DMS53 treated with DMSO at 0.1 percent for 48 hours (cell line): ENCODE results near the gene KCND2.

Experiments
- DNase-seq: peaks from one replicate; lab custom pipeline; 2025; ENCODE audit not compliant: unreplicated experiment; lab: John Stamatoyannopoulos, UW

Gene KCND2

GRCh38 chr7:120307991-120308545 is 35.1 kb downstream of the KCND2 start:
- no peak for DNase-seq

GRCh38 chr7:120311028-120311788 is 38.2 kb downstream of the KCND2 start:
- DNase-seq: no peak

- no peak for DNase-seq
Measured at GRCh38 chr7:120320218-120320961, 47.4 kb downstream of the KCND2 start.

- no peak for DNase-seq
Measured at GRCh38 chr7:120327054-120327453, 54.1 kb downstream of the KCND2 start.

- DNase-seq: no peak
Measured at GRCh38 chr7:120332433-120332832, 59.5 kb downstream of the KCND2 start.

- DNase-seq: no peak
Measured at GRCh38 chr7:120334475-120334874, 61.5 kb downstream of the KCND2 start.

GRCh38 chr7:120337308-120337907 is 64.4 kb downstream of the KCND2 start:
- peak; percentile 38 for DNase-seq

- DNase-seq: no peak
Measured at GRCh38 chr7:120344276-120344675, 71.3 kb downstream of the KCND2 start.

GRCh38 chr7:120353171-120353570 is 80.2 kb downstream of the KCND2 start:
- DNase-seq: no peak

GRCh38 chr7:120360918-120361317 is 87.9 kb downstream of the KCND2 start:
- DNase-seq: no peak

GRCh38 chr7:120363414-120363813 is 90.4 kb downstream of the KCND2 start:
- no peak for DNase-seq

- no peak for DNase-seq
Measured at GRCh38 chr7:120370954-120371353, 98.0 kb downstream of the KCND2 start.

- DNase-seq: no peak
Measured at GRCh38 chr7:120373174-120373573, 100.2 kb downstream of the KCND2 start.

GRCh38 chr7:120394595-120394994 is 121.6 kb downstream of the KCND2 start:
- no peak for DNase-seq

GRCh38 chr7:120395526-120396019 is 122.6 kb downstream of the KCND2 start:
- DNase-seq: no peak

- no peak for DNase-seq
Measured at GRCh38 chr7:120398284-120399000, 125.5 kb downstream of the KCND2 start.

GRCh38 chr7:120400806-120401455 is 128.0 kb downstream of the KCND2 start:
- DNase-seq: no peak

GRCh38 chr7:120402079-120402767 is 129.2 kb downstream of the KCND2 start:
- DNase-seq: peak; percentile 12

- no peak for DNase-seq
Measured at GRCh38 chr7:120402801-120403200, 129.8 kb downstream of the KCND2 start.

GRCh38 chr7:120404042-120404441 is 131.1 kb downstream of the KCND2 start:
- DNase-seq: peak; percentile 41
